Spinal cord (tissue), 10 donors: ENCODE data around the gene RAP1GAP2. TPM values are rescaled to one million over a fixed set of nuclear protein-coding genes. Genes with fewer than 3 reads are reported as not detected.
A peak's percentile ranks its signal among the peaks of the same experiment; 100 is the strongest.
"Not testable (repeated sequence)": the region's sequence is repeated elsewhere in the genome, so short reads cannot be mapped to it uniquely, and the experiment has no call there.

Experiments
- DNase-seq, 6 donors: peaks; one replicate each; pipeline versions ENCODE4 v3.0.0 to v3.0.0-alpha.2; 2013 to 2015; ENCODE audit warnings: low spot score in 6 of 6, low read depth in 4 of 6
- H3K27ac ChIP-seq: one replicate; pipeline ENCODE4 v1.5.1; 2013; ENCODE audit warnings: low read depth, low read length, control low read depth
- H3K27me3 ChIP-seq: one replicate; pipeline ENCODE4 v1.6.1; 2013; ENCODE audit warnings: low read length; ENCODE audit not compliant: control insufficient read depth, insufficient read depth
- H3K36me3 ChIP-seq: one replicate; pipeline ENCODE4 v1.6.1; 2013; ENCODE audit warnings: low read length; ENCODE audit not compliant: control insufficient read depth, insufficient read depth
- H3K4me1 ChIP-seq: one replicate; pipeline ENCODE4 v1.6.1; 2013; ENCODE audit warnings: low read length; ENCODE audit not compliant: control insufficient read depth, insufficient read depth
- H3K4me3 ChIP-seq: one replicate; pipeline ENCODE4 v1.5.1; 2013; ENCODE audit warnings: low read depth, low read length, control low read depth
- H3K9me3 ChIP-seq: one replicate; pipeline ENCODE4 v1.6.1; 2013; ENCODE audit warnings: low read length; ENCODE audit not compliant: control insufficient read depth, insufficient read depth
- WGBS: methylation state at CpG from one replicate; pipeline ENCODE4 v1.1.5; 2013; ENCODE audit warnings: missing lambda C conversion rate; ENCODE audit not compliant: insufficient coverage; 5-methylcytosine and 5-hydroxymethylcytosine counted together
- polyA plus RNA-seq, 2 donors: library from polyadenylated mRNA; unstranded; fragments of 120-200 nt; gene quantifications; one replicate each; pipeline ENCODE4 v1.2.1, GENCODE V29; 2013; ENCODE audit not compliant: insufficient read length in 2 of 2
- total RNA-seq, 2 donors: library from RNA; depleted of rRNA in 1 of 2; stranded (reverse); fragments of 120-200 nt in 1 of 2; fragments of >200 nt in 1 of 2; gene quantifications; one replicate each; pipeline versions ENCODE4 v1.2.3 to v1.2.4, GENCODE V29; 2013 to 2014
- donor health status: healthy.

The RAP1GAP2 gene
- total and polyA plus RNA-seq, 4 donors, result 7.4 to 22.0 (median 16.1) TPM

- Histone ChIP-seq H3K9me3 (peaks cover 4% of the 10 kb centered on the region), H3K4me1 (no peaks in the 10 kb centered on the region), H3K27ac (no peak overlapping the region), H3K4me3 (no peak overlapping the region), H3K36me3 (peaks cover 6% of the 10 kb centered on the region), H3K27me3 (no peaks in the 10 kb centered on the region)
- 78% methylated on average over 5 of the region's 6 CpGs for WGBS
- peak in 2 of 6 donors; percentile 15 to 26 for DNase-seq
These were observed 243.5 kb downstream of the RAP1GAP2 start for GRCh38 chr17:3039736-3040135.

GRCh38 chr17:3040882-3041281, 244.6 kb downstream of the RAP1GAP2 start:
- Histone ChIP-seq H3K36me3 (no peaks in the 10 kb centered on the region), H3K9me3 (peaks cover 4% of the 10 kb centered on the region), H3K27ac (no peak overlapping the region), H3K4me1 (no peaks in the 10 kb centered on the region), H3K27me3 (no peaks in the 10 kb centered on the region), H3K4me3 (no peak overlapping the region)
- 66% methylated on average over 2 of the region's 5 CpGs for WGBS
- no peak for DNase-seq

- 67% methylated on average over 11 of the region's 11 CpGs for WGBS
- H3K36me3 ChIP-seq, result no peaks in the 10 kb centered on the region
- peaks cover 4% of the 10 kb centered on the region for H3K9me3 ChIP-seq
- no peak overlapping the region for H3K27ac ChIP-seq
- H3K4me3 ChIP-seq, result no peak overlapping the region
- H3K27me3 ChIP-seq, result no peaks in the 10 kb centered on the region
- no peak for DNase-seq
- no peaks in the 10 kb centered on the region for H3K4me1 ChIP-seq
These were observed 247.6 kb downstream of the RAP1GAP2 start for GRCh38 chr17:3043737-3044365.

- H3K27me3 ChIP-seq, result no peaks in the 10 kb centered on the region
- no peak overlapping the region for H3K4me3 ChIP-seq
- H3K9me3 ChIP-seq, result peaks cover 4% of the 10 kb centered on the region
- H3K36me3 ChIP-seq, result no peaks in the 10 kb centered on the region
- no peak for DNase-seq
- peaks cover 10% of the 10 kb centered on the region for H3K4me1 ChIP-seq
- WGBS, result no CpG with 5 or more reads among the region's 3 CpGs
- no peak overlapping the region for H3K27ac ChIP-seq
These were observed 250.5 kb downstream of the RAP1GAP2 start for GRCh38 chr17:3046753-3047152.

GRCh38 chr17:3048727-3049471, 252.7 kb downstream of the RAP1GAP2 start:
- Histone ChIP-seq H3K36me3 (no peaks in the 10 kb centered on the region), H3K9me3 (peaks cover under 1% of the 10 kb centered on the region), H3K4me3 (peak overlapping the region; percentile 88), H3K27ac (peak overlapping the region; percentile 84), H3K27me3 (no peaks in the 10 kb centered on the region), H3K4me1 (peaks cover 10% of the 10 kb centered on the region)
- DNase-seq, result peak; percentile 88 to 99 (median 96)
- under 1% methylated on average over 50 of the region's 50 CpGs for WGBS

- 88% methylated on average over 5 of the region's 8 CpGs for WGBS
- no peak overlapping the region for H3K27ac ChIP-seq
- no peaks in the 10 kb centered on the region for H3K36me3 ChIP-seq
- H3K27me3 ChIP-seq, result no peaks in the 10 kb centered on the region
- peaks cover 10% of the 10 kb centered on the region for H3K4me1 ChIP-seq
- DNase-seq, result no peak
- H3K4me3 ChIP-seq, result peak overlapping the region; percentile 88
- no peaks in the 10 kb centered on the region for H3K9me3 ChIP-seq
These were observed 253.6 kb downstream of the RAP1GAP2 start for GRCh38 chr17:3049705-3050295.

GRCh38 chr17:3054868-3055267, 258.6 kb downstream of the RAP1GAP2 start:
- no CpG with 5 or more reads among the region's 2 CpGs for WGBS
- H3K9me3 ChIP-seq, H3K36me3 ChIP-seq, H3K4me1 ChIP-seq, DNase-seq, H3K4me3 ChIP-seq, H3K27me3 ChIP-seq, H3K27ac ChIP-seq: not testable (repeated sequence)

GRCh38 chr17:3062824-3063377, 266.7 kb downstream of the RAP1GAP2 start:
- 68% methylated on average over 2 of the region's 8 CpGs for WGBS
- not testable (repeated sequence) for H3K27ac ChIP-seq, DNase-seq

GRCh38 chr17:3063507-3063906, 267.3 kb downstream of the RAP1GAP2 start, which contains the start of gene OR1D5:
Gene OR1D5, minus strand, starts transcription at chr17:3063607. Its CDS starts 0 bp downstream, at chr17:3063607.
- not testable (repeated sequence) for H3K36me3 ChIP-seq, H3K27me3 ChIP-seq, H3K4me1 ChIP-seq, DNase-seq, H3K4me3 ChIP-seq, H3K27ac ChIP-seq, H3K9me3 ChIP-seq
- no CpG with 5 or more reads among the region's 2 CpGs for WGBS

More at GRCh38 chr17:3062824-3063377, 266.7 kb downstream of the RAP1GAP2 start:
- H3K27me3 ChIP-seq, H3K36me3 ChIP-seq, H3K9me3 ChIP-seq, H3K4me3 ChIP-seq, H3K4me1 ChIP-seq: not testable (repeated sequence)
